MM.1S (cell line): ENCODE results near the gene NTN1.

Experiments used
- DNase-seq: peaks from one replicate; pipeline ENCODE4 v3.0.0-alpha.2; 2015
- H2AFZ ChIP-seq: fragments of 300-600 bp; sonication (generic); 2 replicates; pipeline ENCODE4 v1.6.0; 2016; ENCODE audit warnings: antibody characterized with exemption, low read length
- H3F3A ChIP-seq: fragments of 300-600 bp; sonication (generic); 2 replicates; pipeline ENCODE4 v1.6.1; 2016; ENCODE audit warnings: mild to moderate bottlenecking, antibody characterized with exemption, low read length, moderate library complexity, mixed read lengths; ENCODE audit not compliant: insufficient read depth
- H3K27ac ChIP-seq: fragments of 300-600 bp; sonication (generic); 2 replicates; pipeline ENCODE4 v1.5.1; 2016; ENCODE audit warnings: mild to moderate bottlenecking, low read length
- H3K27me3 ChIP-seq: fragments of 300-600 bp; sonication (generic); replicated peaks from 2 replicates; pipeline ENCODE4 v1.6.0; 2016; ENCODE audit warnings: low read length; ENCODE audit not compliant: insufficient read depth
- H3K36me3 ChIP-seq: fragments of 300-600 bp; sonication (generic); replicated peaks from 2 replicates; pipeline ENCODE4 v1.6.1; 2016; ENCODE audit warnings: mild to moderate bottlenecking, low read length, mixed read lengths; ENCODE audit not compliant: insufficient read depth
- H3K4me1 ChIP-seq: fragments of 300-600 bp; sonication (generic); 2 replicates; pipeline ENCODE4 v1.6.1; 2016; ENCODE audit warnings: low read length, mixed read lengths
- H3K4me2 ChIP-seq: fragments of 300-600 bp; sonication (generic); 2 replicates; pipeline ENCODE4 v1.6.0; 2016; ENCODE audit warnings: low read depth, low read length
- H3K4me3 ChIP-seq: fragments of 300-600 bp; sonication (generic); 2 replicates; pipeline ENCODE4 v1.5.1; 2016; ENCODE audit warnings: low read length, mixed read lengths
- H3K79me2 ChIP-seq: fragments of 300-600 bp; sonication (generic); 2 replicates; pipeline ENCODE4 v1.6.1; 2016; ENCODE audit warnings: mixed run types, low read length, mixed read lengths
- H3K9ac ChIP-seq: fragments of 300-600 bp; sonication (generic); 2 replicates; pipeline ENCODE4 v1.6.1; 2016; ENCODE audit warnings: low read length, mixed read lengths
- H3K9me2 ChIP-seq: fragments of 300-600 bp; sonication (generic); replicated peaks from 2 replicates; pipeline ENCODE4 v1.6.1; 2016; ENCODE audit warnings: mild to moderate bottlenecking, low read length, mixed read lengths; ENCODE audit not compliant: insufficient read depth
- H3K9me3 ChIP-seq: fragments of 300-600 bp; sonication (generic); replicated peaks from 2 replicates; pipeline ENCODE4 v1.6.1; 2016; ENCODE audit warnings: mild to moderate bottlenecking, low read length, mixed read lengths; ENCODE audit not compliant: insufficient read depth
- H4K20me1 ChIP-seq: fragments of 300-600 bp; sonication (generic); 2 replicates; pipeline ENCODE4 v1.6.1; 2016; ENCODE audit warnings: mild to moderate bottlenecking, low read length, moderate library complexity, mixed read lengths; ENCODE audit not compliant: insufficient read depth
- CTCF ChIP-seq: fragments of 300-600 bp; sonication (generic); IDR thresholded peaks from 2 replicates; pipeline ENCODE4 v1.5.1; 2016; ENCODE audit warnings: antibody characterized with exemption, low read length, mixed read lengths
- EZH2 ChIP-seq: fragments of 300-600 bp; sonication (generic); optimal IDR thresholded peaks from 2 replicates; pipeline ENCODE3; 2017; ENCODE audit warnings: low read depth, mild to moderate bottlenecking, antibody characterized with exemption, low read length, mixed read lengths
- EZH2phosphoT487 ChIP-seq: fragments of 300-600 bp; sonication (generic); IDR thresholded peaks from 2 replicates; pipeline ENCODE4 v1.6.1; 2018; ENCODE audit warnings: antibody characterized with exemption, low read length

The NTN1 gene

GRCh38 chr17:9021158-9021991 lies at the start of gene NTN1:
TSS of gene NTN1 (plus strand) at chr17:9021510. CDS start at chr17:9022374, 864 bp downstream.
- H3K9me2 ChIP-seq: no peaks in the 10 kb centered on the region
- H3K79me2 ChIP-seq: no peaks in the 10 kb centered on the region
- peak within 1 kb of the TSS; percentile 89 for H3K4me2 ChIP-seq
- H3K27me3 ChIP-seq: peaks cover 68% of the 10 kb centered on the region
- peak within 1 kb of the TSS; percentile 59 for H3K4me3 ChIP-seq
- H3K27ac ChIP-seq: no peak within 1 kb of the TSS
- no peaks in the 10 kb centered on the region for H3K9me3 ChIP-seq
- H3F3A ChIP-seq: no peaks in the 10 kb centered on the region
- H3K4me1 ChIP-seq: no peaks in the 10 kb centered on the region
- DNase-seq: peak; percentile 35
- H3K36me3 ChIP-seq: no peaks in the 10 kb centered on the region
- H3K9ac ChIP-seq: no peak within 1 kb of the TSS
- H4K20me1 ChIP-seq: no peaks in the 10 kb centered on the region
- 0 out of 2 replicates have a peak within 1 kb of the TSS, but pooled peaks have one; percentile 51 for H2AFZ ChIP-seq
- no peak for TF ChIP-seq CTCF
- no peak for TF ChIP-seq EZH2phosphoT487
- no peak for TF ChIP-seq EZH2

GRCh38 chr17:8975091-8975725 lies 46.1 kb upstream of the NTN1 start:
- Histone ChIP-seq H3K9ac (no peak overlapping the region), H3F3A (no peaks in the 10 kb centered on the region), H3K4me3 (no peak overlapping the region), H3K36me3 (no peaks in the 10 kb centered on the region), H3K4me1 (no peaks in the 10 kb centered on the region), H3K27ac (no peak overlapping the region), H2AFZ (no peak overlapping the region), H3K27me3 (no peaks in the 10 kb centered on the region), H3K79me2 (no peaks in the 10 kb centered on the region), H3K9me2 (no peaks in the 10 kb centered on the region), H3K4me2 (no peak overlapping the region), H4K20me1 (no peaks in the 10 kb centered on the region), H3K9me3 (no peaks in the 10 kb centered on the region)
- TF ChIP-seq EZH2 (no peak), CTCF (no peak), EZH2phosphoT487 (no peak)
- DNase-seq: no peak

GRCh38 chr17:8976638-8977037 lies 44.7 kb upstream of the NTN1 start:
- H3K9ac ChIP-seq: no peak overlapping the region
- DNase-seq: peak; percentile 13
- no peaks in the 10 kb centered on the region for H3K9me2 ChIP-seq
- H3K4me2 ChIP-seq: no peak overlapping the region
- no peak overlapping the region for H3K27ac ChIP-seq
- H3K36me3 ChIP-seq: no peaks in the 10 kb centered on the region
- H3K4me3 ChIP-seq: no peak overlapping the region
- H4K20me1 ChIP-seq: no peaks in the 10 kb centered on the region
- H2AFZ ChIP-seq: no peak overlapping the region
- H3K79me2 ChIP-seq: no peaks in the 10 kb centered on the region
- no peak for TF ChIP-seq CTCF
- no peak for TF ChIP-seq EZH2phosphoT487
- TF ChIP-seq EZH2: no peak
- no peaks in the 10 kb centered on the region for H3F3A ChIP-seq
- H3K4me1 ChIP-seq: no peaks in the 10 kb centered on the region
- no peaks in the 10 kb centered on the region for H3K27me3 ChIP-seq
- H3K9me3 ChIP-seq: no peaks in the 10 kb centered on the region
